ENCODE data around the gene FILIP1L.

FILIP1L gene

GRCh38 chr3:100062665-100063064, 51.6 kb downstream of the FILIP1L start:
- no peak for TF ChIP-seq CTCF (conservative IDR thresholded peaks at IDR 0.05; ENCODE audit: low read depth, low read length)
- Histone ChIP-seq H3K79me2 (ENCODE audit: insufficient read depth, low read depth) (no peaks in the 10 kb centered on the region), H3K4me2 (no peak overlapping the region)

GRCh38 chr3:100060685-100061484, 53.4 kb downstream of the FILIP1L start:
- TF ChIP-seq CTCF (conservative IDR thresholded peaks at IDR 0.05; ENCODE audit: low read depth, low read length) = no peak
- H3K27ac ChIP-seq = no peak overlapping the region
- peaks cover 20% of the 10 kb centered on the region for H3K4me1 ChIP-seq (ENCODE audit: low read depth, poor library complexity, severe bottlenecking)
- H3K9ac ChIP-seq = no peak overlapping the region
- H2AFZ ChIP-seq (ENCODE audit: low read depth) = no peak overlapping the region
- H3K36me3 ChIP-seq (ENCODE audit: insufficient read depth) = no peaks in the 10 kb centered on the region
- no peaks in the 10 kb centered on the region for H3K27me3 ChIP-seq (ENCODE audit: insufficient read depth, low read depth)
- H3K4me3 ChIP-seq (IDR thresholded peaks at IDR 0.05; ENCODE audit: insufficient read depth, low read depth, low read length) = no peak overlapping the region
- peak overlapping the region; percentile 43 for H3K4me2 ChIP-seq
- H4K20me1 ChIP-seq (ENCODE audit: insufficient read depth) = no peaks in the 10 kb centered on the region
- H3K79me2 ChIP-seq (ENCODE audit: insufficient read depth, low read depth) = no peaks in the 10 kb centered on the region

More at GRCh38 chr3:100062665-100063064, 51.6 kb downstream of the FILIP1L start:
- H2AFZ ChIP-seq (ENCODE audit: low read depth) = no peak overlapping the region
- no peaks in the 10 kb centered on the region for H3K27me3 ChIP-seq (ENCODE audit: insufficient read depth, low read depth)
- no peak overlapping the region for H3K4me3 ChIP-seq (IDR thresholded peaks at IDR 0.05; ENCODE audit: insufficient read depth, low read depth, low read length)
- H3K9ac ChIP-seq = no peak overlapping the region
- H3K36me3 ChIP-seq (ENCODE audit: insufficient read depth) = no peaks in the 10 kb centered on the region
- peaks cover 20% of the 10 kb centered on the region for H3K4me1 ChIP-seq (ENCODE audit: low read depth, poor library complexity, severe bottlenecking)
- H4K20me1 ChIP-seq (ENCODE audit: insufficient read depth) = no peaks in the 10 kb centered on the region
- no peak overlapping the region for H3K27ac ChIP-seq

GRCh38 chr3:100059472-100059871, 54.8 kb downstream of the FILIP1L start:
- TF ChIP-seq CTCF (conservative IDR thresholded peaks at IDR 0.05; ENCODE audit: low read depth, low read length) = no peak

GRCh38 chr3:100057716-100058575, 56.4 kb downstream of the FILIP1L start:
- H3K36me3 ChIP-seq (ENCODE audit: insufficient read depth) = no peaks in the 10 kb centered on the region
- H2AFZ ChIP-seq (ENCODE audit: low read depth) = no peak overlapping the region
- H3K27me3 ChIP-seq (ENCODE audit: insufficient read depth, low read depth) = no peaks in the 10 kb centered on the region
- no peak overlapping the region for H3K9ac ChIP-seq
- TF ChIP-seq CTCF (conservative IDR thresholded peaks at IDR 0.05; ENCODE audit: low read depth, low read length) = no peak
- H3K27ac ChIP-seq = no peak overlapping the region
- H3K4me2 ChIP-seq = no peak overlapping the region
- no peak overlapping the region for H3K4me3 ChIP-seq (IDR thresholded peaks at IDR 0.05; ENCODE audit: insufficient read depth, low read depth, low read length)
- no peaks in the 10 kb centered on the region for H3K79me2 ChIP-seq (ENCODE audit: insufficient read depth, low read depth)
- peaks cover 20% of the 10 kb centered on the region for H3K4me1 ChIP-seq (ENCODE audit: low read depth, poor library complexity, severe bottlenecking)
- H4K20me1 ChIP-seq (ENCODE audit: insufficient read depth) = no peaks in the 10 kb centered on the region

More at GRCh38 chr3:100059472-100059871, 54.8 kb downstream of the FILIP1L start:
- Histone ChIP-seq H3K27ac (no peak overlapping the region), H3K4me3 (IDR thresholded peaks at IDR 0.05; ENCODE audit: insufficient read depth, low read depth, low read length) (no peak overlapping the region), H3K4me1 (ENCODE audit: low read depth, poor library complexity, severe bottlenecking) (peaks cover 20% of the 10 kb centered on the region), H3K9ac (no peak overlapping the region), H4K20me1 (ENCODE audit: insufficient read depth) (no peaks in the 10 kb centered on the region), H2AFZ (ENCODE audit: low read depth) (no peak overlapping the region), H3K27me3 (ENCODE audit: insufficient read depth, low read depth) (no peaks in the 10 kb centered on the region), H3K79me2 (ENCODE audit: insufficient read depth, low read depth) (no peaks in the 10 kb centered on the region), H3K4me2 (no peak overlapping the region), H3K36me3 (ENCODE audit: insufficient read depth) (no peaks in the 10 kb centered on the region)
